ENCODE results near the gene SRPRA. TPM values are rescaled to one million over a fixed set of nuclear protein-coding genes. Genes with fewer than 3 reads are reported as not detected.

SRPRA gene
- total RNA-seq, 8 experiments from 2014 or later = 36.2 to 108 (median 56.0) TPM

DNA sequence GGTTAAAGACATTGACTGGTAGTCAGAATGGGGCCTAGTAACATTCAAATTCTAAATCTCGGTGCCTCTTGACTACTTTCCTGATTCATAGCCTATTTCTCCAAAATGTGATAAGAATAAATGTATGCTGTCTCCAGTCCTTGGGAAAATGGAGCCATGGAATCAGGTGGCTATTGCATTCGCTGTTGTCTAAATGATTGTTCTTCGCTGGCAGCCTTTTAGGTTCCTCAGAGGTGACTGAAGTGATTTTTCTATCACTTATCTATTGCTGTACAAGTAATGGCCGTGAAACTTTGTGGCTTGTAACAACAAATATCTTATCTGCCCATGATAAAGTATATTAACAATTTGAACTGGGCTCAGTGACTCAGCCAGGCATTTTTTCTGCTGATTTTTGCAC, 15.4 kb downstream of the SRPRA start:
- ATAC-seq (replicated peaks in 6 of 8) = no peak

DNA sequence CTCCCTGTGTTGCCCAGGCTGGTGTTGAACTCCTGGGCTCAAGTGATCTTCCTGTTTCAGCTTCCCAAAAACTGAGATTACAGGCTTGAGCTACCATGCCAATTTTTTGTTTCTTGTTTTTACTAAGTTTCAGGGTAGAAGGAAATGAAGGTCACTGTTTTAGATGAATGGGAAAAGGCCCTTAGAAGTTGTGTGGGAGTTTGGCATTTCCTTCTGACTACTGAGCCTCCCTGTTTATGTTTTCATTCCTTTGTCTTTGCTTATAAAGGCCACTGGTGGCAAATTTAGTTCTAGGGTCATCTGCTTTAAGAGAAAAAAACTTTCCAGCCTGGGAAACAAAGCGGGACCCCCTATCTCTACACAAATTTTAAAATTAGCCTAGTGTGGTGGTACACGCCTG, 22.1 kb downstream of the SRPRA start:
- ATAC-seq (replicated peaks in 6 of 8) = no peak
- Histone ChIP-seq H3K4me3 (no peak overlapping the region), H3K27ac (no peak overlapping the region), H3K4me1 (replicated peaks in 1 of 2) (no peaks in the 10 kb centered on the region)
- in situ Hi-C loops (cut with MboI; ENCODE audit: low pct_unique_long_range_greater_than_20kb in 2 of 9, low sequenced_read_pairs in 9 of 9, unreplicated experiment in 9 of 9) = no loop called here
- WGBS, 10 experiments = 40 to 100% (median 100%) methylated on average over 1 to 2 of the region's 2 CpGs; no CpG with 5 or more reads in 6 of the 10 experiments

More for the DNA sequence above, 15.4 kb downstream of the SRPRA start:
- WGBS, 10 experiments = 50 to 100% (median 94%) methylated on average over 1 to 4 of the region's 4 CpGs
- Histone ChIP-seq H3K4me1 (replicated peaks in 1 of 2) (no peaks in the 10 kb centered on the region), H3K4me3 (no peak overlapping the region), H3K27ac (no peak overlapping the region)
- in situ Hi-C loops (cut with MboI; ENCODE audit: low pct_unique_long_range_greater_than_20kb in 2 of 9, low sequenced_read_pairs in 9 of 9, unreplicated experiment in 9 of 9) = no loop called here

DNA sequence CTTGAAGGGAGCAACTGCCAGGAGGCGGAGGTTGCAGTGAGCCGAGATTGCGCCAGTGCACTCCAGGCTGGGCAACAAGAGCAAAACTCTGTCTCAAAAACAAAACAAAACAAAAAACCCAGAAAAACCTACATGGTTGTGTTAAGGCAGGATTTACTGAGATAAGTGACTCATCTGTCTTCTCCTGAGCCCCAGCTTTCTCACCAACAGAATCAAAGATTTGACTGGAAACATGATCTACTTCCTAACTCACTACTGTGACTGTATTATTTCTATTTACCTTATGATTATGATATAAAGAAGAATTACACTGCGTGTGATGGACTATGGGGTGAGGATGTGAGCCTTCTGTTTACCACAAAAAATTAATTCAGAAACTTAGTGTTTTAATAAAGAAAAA, 35.3 kb downstream of the SRPRA start:
- ATAC-seq (replicated peaks in 6 of 8) = no peak
- no peak overlapping the region for H3K27ac ChIP-seq
- WGBS, 10 experiments = 89 to 100% (median 100%) methylated on average over 1 to 4 of the region's 4 CpGs; no CpG with 5 or more reads in 4 of the 10 experiments
- no peak overlapping the region for H3K4me3 ChIP-seq
- in situ Hi-C loops (cut with MboI; ENCODE audit: low pct_unique_long_range_greater_than_20kb in 2 of 9, low sequenced_read_pairs in 9 of 9, unreplicated experiment in 9 of 9) = no loop called here
- H3K4me1 ChIP-seq (replicated peaks in 1 of 2) = no peaks in the 10 kb centered on the region

DNA sequence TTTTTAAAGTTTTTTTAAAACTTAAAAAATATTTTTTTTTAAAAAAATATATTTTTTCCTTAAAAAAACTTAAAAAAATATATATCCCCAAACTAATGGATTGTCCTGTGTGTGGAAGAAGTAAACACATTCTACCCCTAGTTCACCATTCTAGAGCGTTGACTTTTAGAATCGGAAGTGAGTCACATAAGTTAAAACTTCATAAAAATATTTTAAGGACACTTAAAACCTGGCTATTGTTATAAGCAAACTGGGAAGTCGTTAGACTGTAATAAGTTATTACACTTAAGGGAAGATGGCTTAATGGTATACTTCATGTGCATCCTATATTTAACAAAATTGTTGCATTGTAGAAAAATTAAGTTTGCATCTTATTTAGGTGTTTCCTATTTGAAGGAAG, 36.0 kb downstream of the SRPRA start:
- H3K4me3 ChIP-seq = no peak overlapping the region
- WGBS, 10 experiments = 82 to 100% (median 99%) methylated on average over 2 to 3 of the region's 3 CpGs
- no peak for ATAC-seq (replicated peaks in 6 of 8)
- in situ Hi-C loops (cut with MboI; ENCODE audit: low pct_unique_long_range_greater_than_20kb in 2 of 9, low sequenced_read_pairs in 9 of 9, unreplicated experiment in 9 of 9) = no loop called here
- no peak overlapping the region for H3K27ac ChIP-seq
- no peaks in the 10 kb centered on the region for H3K4me1 ChIP-seq (replicated peaks in 1 of 2)

DNA sequence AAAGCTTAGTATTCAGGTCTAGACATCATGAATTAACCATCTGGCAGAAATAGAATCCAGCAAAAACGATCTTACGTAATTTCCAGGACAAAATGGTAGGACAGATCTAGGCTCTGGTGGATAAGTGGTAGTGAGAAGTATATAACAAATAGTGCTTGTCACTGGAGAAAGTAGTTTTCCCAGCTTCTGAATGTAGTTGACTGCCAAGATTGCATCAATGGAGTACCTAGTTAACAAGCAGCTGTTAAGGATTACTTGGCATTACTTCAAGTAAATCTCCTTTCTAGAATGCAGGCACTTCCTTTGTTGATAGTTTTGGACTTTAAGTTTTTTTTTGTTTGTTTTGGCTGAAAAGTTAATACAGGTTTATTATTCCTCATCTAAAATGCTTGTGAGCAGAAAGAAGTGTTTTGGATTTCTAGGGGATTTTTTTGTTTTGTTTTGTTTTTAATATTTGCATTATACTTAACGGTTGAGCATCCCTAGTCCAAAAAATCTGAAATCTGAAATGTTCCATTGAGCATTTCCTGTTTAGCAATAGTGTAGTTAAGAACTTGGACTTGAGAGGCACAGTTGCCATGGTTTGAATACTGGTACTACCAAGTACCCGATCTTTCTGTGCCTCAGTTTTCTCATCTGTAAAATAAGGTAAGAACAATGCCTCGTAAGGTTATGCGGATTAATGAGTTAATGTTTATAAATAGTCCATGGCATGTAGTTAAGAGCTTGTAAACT, 36.8 kb downstream of the SRPRA start:
- in situ Hi-C loops (cut with MboI; ENCODE audit: low pct_unique_long_range_greater_than_20kb in 2 of 9, low sequenced_read_pairs in 9 of 9, unreplicated experiment in 9 of 9) = no loop called here
- no peak overlapping the region for H3K4me3 ChIP-seq
- WGBS, 10 experiments = 73 to 100% (median 90%) methylated on average over 3 to 6 of the region's 6 CpGs

DNA sequence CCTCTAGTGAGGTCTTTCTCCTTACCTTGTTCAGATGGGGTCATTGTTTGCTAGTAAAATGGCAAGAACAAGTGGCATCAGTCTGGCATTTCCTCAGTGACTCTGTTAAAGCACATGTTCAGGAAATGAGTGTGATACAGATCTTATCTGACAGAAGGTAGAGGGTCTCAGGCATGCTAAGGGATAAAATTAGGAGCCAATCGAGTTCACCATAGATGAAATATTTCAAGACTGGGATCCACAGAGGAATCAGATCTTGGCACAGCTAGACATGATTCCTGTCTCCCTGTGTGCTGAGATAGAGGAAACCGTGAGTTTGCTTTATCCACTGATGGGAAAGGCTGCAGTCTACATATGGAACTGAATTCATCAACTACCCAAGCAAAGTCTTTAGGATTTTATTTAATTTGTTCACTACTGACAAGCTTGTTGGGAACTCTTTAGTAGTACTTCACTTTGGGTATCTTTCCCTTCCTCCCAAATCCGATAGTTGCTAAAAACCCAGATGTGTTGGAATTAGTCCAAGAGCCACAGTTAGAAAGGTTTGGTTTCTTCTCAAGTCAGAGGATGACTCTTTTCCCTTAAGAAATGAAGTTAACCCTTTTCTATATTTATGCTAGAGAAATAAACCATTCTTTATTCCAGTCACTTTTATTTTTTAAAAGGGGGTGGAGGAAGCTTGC, 38.7 kb downstream of the SRPRA start:
- 60 to 100% (median 90%) methylated on average over 1 to 3 of the region's 3 CpGs for WGBS, 10 experiments
- Histone ChIP-seq H3K27ac (no peak overlapping the region), H3K4me3 (no peak overlapping the region), H3K4me1 (replicated peaks in 1 of 2) (no peaks in the 10 kb centered on the region)
- in situ Hi-C loops (cut with MboI; ENCODE audit: low pct_unique_long_range_greater_than_20kb in 2 of 9, low sequenced_read_pairs in 9 of 9, unreplicated experiment in 9 of 9) = no loop called here
- ATAC-seq (replicated peaks in 6 of 8) = no peak

More for the DNA sequence above, 36.8 kb downstream of the SRPRA start:
- H3K27ac ChIP-seq = no peak overlapping the region
- ATAC-seq (replicated peaks in 6 of 8) = no peak
- H3K4me1 ChIP-seq (replicated peaks in 1 of 2) = no peaks in the 10 kb centered on the region

DNA sequence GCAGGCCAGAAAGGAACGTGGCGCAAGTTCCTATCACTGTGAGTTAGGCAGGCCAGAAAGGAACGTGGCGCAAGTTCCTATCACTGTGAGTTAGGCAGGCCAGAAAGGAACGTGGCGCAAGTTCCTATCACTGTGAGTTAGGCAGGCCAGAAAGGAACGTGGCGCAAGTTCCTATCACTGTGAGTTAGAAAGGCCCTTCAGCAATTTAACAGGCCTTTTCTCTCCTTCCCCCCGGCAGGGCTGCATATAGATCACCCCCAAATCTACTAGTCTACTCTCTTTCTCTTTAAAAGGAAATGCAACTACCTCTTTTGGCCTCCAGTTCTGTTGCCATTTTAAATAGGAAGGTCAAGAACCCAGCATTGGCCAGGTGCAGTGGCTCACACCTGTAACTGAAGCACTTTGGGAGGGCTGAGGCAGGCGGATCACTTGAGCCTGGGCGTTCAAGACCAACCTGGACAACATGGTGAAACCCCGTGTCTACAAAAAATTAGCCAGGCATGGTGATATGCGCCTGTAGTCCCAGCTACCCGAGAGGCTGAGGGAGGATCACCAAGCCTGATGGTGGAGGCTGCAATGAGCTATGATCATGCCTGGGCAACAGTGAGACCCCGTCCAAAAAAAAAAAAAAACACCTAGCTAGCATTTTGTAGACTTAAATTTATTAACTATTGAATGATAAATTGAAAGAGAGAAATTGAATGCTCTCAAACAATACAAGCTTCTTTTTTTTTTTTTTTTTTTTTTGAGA, 42.2 kb downstream of the SRPRA start:
- no peak overlapping the region for H3K4me3 ChIP-seq
- H3K27ac ChIP-seq = no peak overlapping the region
- ATAC-seq (replicated peaks in 6 of 8) = no peak
- no peaks in the 10 kb centered on the region for H3K4me1 ChIP-seq (replicated peaks in 1 of 2)
- in situ Hi-C loops (cut with MboI; ENCODE audit: low pct_unique_long_range_greater_than_20kb in 2 of 9, low sequenced_read_pairs in 9 of 9, unreplicated experiment in 9 of 9) = no loop called here
- 60 to 100% (median 98%) methylated on average over 1 to 6 of the region's 15 CpGs; no CpG with 5 or more reads in 2 of the 10 experiments for WGBS, 10 experiments

DNA sequence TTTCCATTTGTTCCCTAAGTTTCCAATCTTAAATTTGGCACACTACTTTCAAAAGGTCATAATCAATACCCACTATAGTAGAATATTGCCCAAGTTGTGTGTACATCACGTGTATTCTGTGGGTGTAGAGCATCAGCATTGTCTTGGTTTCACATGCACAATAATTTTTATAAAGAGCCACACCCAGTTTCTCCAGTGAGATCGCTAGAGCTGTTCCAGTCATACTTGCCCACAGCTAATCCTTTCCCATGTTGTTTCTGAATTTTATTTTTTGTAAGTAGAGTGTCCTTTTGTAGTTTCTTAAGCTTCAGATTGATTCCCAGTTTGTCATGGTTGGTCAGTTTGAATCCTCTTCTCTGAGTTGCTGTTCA, 43.4 kb downstream of the SRPRA start:
- in situ Hi-C loops (cut with MboI; ENCODE audit: low pct_unique_long_range_greater_than_20kb in 2 of 9, low sequenced_read_pairs in 9 of 9, unreplicated experiment in 9 of 9) = no loop called here
- H3K4me3 ChIP-seq = no peak overlapping the region
- no peak overlapping the region for H3K27ac ChIP-seq
- peak in 3 of 8 experiments; percentile 88 to 99 (median 98) for ATAC-seq (replicated peaks in 6 of 8)
- WGBS, 10 experiments = 0 to 100% (median 94%) methylated on average over 1 to 2 of the region's 2 CpGs
- no peaks in the 10 kb centered on the region for H3K4me1 ChIP-seq (replicated peaks in 1 of 2)

GRCh38 chr11:126224647-126225294, 43.9 kb downstream of the SRPRA start:
- Histone ChIP-seq H3K27ac (no peak overlapping the region), H3K4me3 (no peak overlapping the region), H3K4me1 (replicated peaks in 1 of 2) (no peaks in the 10 kb centered on the region)
- peak in 2 of 8 experiments; percentile 25 to 83 for ATAC-seq (replicated peaks in 6 of 8)
- 0 to 99% (median 86%) methylated on average over 1 to 6 of the region's 6 CpGs for WGBS, 10 experiments
- in situ Hi-C loops (cut with MboI; ENCODE audit: low pct_unique_long_range_greater_than_20kb in 2 of 9, low sequenced_read_pairs in 9 of 9, unreplicated experiment in 9 of 9) = no loop called here

- H3K27ac ChIP-seq = no peak overlapping the region
- ATAC-seq (replicated peaks in 6 of 8) = peak in 2 of 8 experiments; percentile 28 to 70
- in situ Hi-C loops (cut with MboI; ENCODE audit: low pct_unique_long_range_greater_than_20kb in 2 of 9, low sequenced_read_pairs in 9 of 9, unreplicated experiment in 9 of 9) = no loop called here
- WGBS, 10 experiments = 48 to 100% (median 73%) methylated on average over 1 to 4 of the region's 4 CpGs; no CpG with 5 or more reads in 2 of the 10 experiments
- no peak overlapping the region for H3K4me3 ChIP-seq
- H3K4me1 ChIP-seq (replicated peaks in 1 of 2) = no peaks in the 10 kb centered on the region
These were observed 49.1 kb downstream of the SRPRA start for GRCh38 chr11:126219547-126219946.

GRCh38 chr11:126217491-126217890, 51.2 kb downstream of the SRPRA start:
- Histone ChIP-seq H3K4me1 (replicated peaks in 1 of 2) (peaks cover 0 to 2% of the 10 kb centered on the region in 2 donors), H3K4me3 (no peak overlapping the region), H3K27ac (no peak overlapping the region)
- in situ Hi-C loops (cut with MboI; ENCODE audit: low pct_unique_long_range_greater_than_20kb in 2 of 9, low sequenced_read_pairs in 9 of 9, unreplicated experiment in 9 of 9) = no loop called here
- WGBS, 10 experiments = 60 to 100% (median 90%) methylated on average over 1 of the region's 1 CpG; no CpG with 5 or more reads in 1 of the 10 experiments
- ATAC-seq (replicated peaks in 6 of 8) = no peak

DNA sequence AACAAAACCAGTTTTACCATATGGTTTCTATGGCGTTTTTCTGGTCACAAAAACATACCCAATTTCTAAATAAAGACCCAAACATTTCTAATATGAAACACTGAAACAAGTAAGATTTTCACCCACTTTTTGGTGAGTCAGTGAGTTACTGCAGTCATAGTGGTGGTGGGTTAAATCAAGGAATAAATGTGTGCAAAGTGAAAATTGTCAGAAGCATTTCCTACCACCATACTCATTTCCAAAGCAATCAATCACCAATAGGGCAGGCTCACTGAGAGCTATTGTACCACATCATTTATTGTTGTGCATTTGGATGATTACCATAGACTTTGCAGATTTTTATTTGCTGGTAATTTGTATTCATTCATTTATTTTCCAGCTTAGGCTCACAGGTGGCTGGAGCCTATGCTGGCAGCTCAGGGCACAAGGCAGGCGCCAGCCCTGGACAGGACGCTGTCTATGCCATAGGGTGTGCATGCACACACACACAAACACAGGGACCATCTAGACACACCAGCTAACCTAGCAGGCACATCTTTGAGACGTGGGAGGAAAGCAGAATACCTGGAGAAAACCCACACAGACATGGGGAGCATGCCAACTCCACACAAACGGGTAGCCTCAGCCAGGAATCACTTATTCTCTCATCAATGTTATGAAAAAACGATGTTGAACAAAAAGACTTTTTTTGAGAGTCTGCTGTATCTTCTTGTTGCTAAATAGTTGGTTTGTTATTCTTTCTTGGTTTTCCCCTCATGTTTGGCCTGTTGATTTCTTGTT, 52.0 kb downstream of the SRPRA start:
- in situ Hi-C loops (cut with MboI; ENCODE audit: low pct_unique_long_range_greater_than_20kb in 2 of 9, low sequenced_read_pairs in 9 of 9, unreplicated experiment in 9 of 9) = no loop called here
- Histone ChIP-seq H3K27ac (no peak overlapping the region), H3K4me1 (replicated peaks in 1 of 2) (peaks cover 0 to 4% of the 10 kb centered on the region in 2 donors), H3K4me3 (no peak overlapping the region)
- ATAC-seq (replicated peaks in 6 of 8) = peak in 1 of 8 experiments; percentile 26
- WGBS, 10 experiments = 60 to 100% (median 87%) methylated on average over 1 to 5 of the region's 6 CpGs; no CpG with 5 or more reads in 3 of the 10 experiments

All from motor neuron (in vitro differentiated cells).